GM18909 (cell line): ENCODE results near the gene ADAMTSL4.
"Not testable (repeated sequence)": the region's sequence is repeated elsewhere in the genome, so short reads cannot be mapped to it uniquely, and the experiment has no call there.

Experiments
- ATAC-seq: cut with Tn5 transposase; IDR thresholded peaks from one replicate; pipeline ENCODE4 v1.9.1; 2021; ENCODE audit warnings: mild to moderate bottlenecking; ENCODE audit not compliant: unreplicated experiment, poor library complexity

ADAMTSL4 gene

DNA sequence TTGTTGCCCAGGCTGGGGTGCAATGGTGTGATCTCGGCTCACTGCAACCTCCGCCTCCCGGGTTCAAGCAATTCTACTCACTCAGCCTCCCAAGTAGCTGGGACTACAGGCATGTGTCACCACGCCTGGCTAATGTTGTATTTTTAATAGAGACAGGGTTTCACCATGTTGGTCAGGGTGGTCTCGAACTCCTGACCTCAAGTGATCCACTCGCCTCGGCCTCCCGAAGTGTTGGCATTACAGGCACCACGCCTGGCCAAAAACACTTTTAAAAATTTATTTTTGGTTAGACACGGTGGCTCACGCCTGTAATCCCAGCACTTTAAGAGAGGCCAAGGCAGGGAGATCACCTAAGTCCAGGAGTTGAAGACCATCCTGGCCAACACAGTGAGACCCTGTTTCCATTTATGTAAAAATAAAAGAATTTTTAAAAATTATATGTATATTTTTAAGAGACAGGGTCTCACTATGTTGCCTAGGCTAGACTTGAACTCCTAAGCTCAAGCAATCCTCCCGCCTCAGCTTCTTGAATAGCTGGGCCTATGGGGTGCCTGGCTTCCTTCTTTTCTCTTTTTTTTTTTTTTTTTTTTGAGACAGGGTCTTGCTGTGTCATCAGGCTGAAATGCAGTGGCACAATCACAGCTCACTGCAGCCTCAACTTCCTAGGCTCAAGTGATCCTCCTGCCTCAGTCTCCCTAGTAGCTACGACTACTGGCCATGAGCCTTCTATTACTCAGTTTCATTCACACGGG is 16.2 kb downstream of the ADAMTSL4 start:
- not testable (repeated sequence) for ATAC-seq

DNA sequence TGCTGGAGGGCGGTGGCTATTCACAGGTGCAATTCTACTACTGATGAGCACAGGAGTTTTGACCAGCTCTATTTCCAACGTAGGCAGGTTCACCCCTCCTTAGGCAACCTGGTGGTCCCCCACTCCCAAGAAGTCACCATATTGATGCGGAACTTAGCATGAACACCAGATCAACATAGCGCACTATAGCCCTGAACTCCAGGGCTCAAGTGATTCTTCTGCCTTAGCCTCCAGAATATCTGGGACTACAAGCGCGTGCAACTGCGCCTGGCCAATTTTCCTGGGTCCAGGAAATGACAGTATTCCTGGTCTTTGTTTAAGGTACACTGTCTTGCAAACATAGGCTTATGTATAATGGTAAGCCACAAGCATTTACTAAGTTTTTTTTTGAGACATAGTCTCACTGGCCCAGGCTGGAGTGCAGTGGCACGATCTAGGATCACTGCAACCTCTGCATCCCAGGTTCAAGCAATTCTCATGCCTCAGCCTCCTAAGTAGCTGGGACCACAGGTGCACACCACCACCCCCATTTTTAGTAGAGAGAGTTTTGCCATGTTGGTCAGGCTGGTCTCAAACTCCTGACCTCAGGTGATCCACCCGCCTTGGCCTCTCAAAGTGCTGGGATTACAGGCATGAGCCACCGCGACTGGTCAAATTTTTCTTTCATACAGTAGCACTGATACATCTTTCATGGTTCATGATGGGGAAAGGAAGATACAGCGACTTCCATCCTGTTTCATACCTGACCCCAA is 17.6 kb downstream of the ADAMTSL4 start:
- no peak for ATAC-seq

DNA sequence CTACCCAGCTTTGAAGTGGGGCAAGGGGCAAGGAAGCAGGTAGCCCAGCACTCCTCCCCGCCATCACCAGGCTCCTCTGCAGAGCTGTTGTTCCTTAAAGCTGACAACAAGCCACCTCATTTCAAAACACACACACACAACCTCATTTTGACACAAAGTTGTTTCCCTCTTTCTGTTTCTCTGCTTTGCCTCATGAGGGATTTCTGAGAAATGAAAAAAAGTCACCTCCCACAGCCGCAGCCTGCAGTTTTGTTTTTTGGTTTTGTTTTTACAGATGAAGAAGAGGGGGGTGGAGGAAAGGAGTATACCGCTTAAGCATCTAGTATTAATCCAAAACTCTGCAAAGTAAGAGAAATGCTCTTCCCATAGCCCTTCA is 18.1 kb downstream of the ADAMTSL4 start:
- peak; percentile 33 for ATAC-seq

DNA sequence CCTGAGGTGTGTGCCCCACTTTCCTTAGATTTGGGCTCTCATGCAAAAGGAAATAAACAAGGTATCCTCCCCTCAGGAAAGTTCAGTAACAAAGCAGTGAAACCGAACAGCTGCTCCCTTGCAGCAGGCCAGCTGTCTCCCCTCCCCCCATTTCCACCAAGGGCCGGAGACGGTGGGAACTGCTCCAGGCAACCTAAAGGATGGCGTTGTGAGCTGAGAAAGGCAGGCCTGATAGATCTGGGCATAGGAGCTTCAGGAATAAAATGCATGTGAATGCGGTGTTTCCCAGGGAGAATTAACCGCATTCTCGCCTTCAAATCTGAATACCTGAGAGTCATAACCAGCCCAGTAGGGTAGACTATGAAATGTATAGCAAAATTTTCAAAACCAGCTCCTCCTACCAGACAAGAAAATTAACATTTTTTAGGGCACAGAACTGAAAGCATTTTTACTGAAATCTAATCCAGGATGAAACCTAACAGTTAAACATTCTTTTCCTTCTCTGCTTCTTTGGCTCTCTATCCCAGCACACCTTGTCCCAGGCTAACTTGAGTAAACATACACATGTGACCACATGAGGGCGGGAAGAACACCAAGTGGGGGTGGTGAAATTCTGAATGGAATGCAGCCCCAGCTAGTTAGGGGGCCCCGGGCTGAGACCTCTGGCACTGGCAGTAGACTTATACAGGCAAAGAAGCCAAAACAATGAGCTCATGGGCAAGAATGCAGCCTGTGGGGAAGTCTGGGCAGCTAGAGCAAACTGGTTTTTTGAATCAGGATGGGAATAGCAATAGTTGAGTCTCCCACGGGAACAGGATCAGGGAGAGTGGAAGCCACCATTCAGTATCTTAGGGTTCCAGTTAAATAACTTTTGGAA is 18.7 kb downstream of the ADAMTSL4 start:
- peak; percentile 23 for ATAC-seq

DNA sequence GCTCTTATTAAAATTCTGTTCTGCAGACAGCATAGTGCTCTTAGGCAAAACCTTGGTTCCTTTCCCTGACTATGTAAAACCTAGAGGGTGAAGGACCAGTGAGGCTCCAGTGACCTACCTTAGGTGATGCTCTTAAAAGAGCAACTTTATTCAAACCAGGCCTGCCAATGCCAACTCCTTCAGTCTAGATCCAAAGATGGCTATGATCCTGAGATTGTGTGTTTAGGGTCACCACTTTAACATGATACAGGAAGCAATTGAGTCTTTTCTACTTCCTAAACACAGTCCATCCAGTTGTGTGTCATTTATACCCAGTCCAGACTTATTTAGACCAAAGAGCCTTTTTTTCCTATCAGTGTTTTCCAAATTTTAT is 19.4 kb downstream of the ADAMTSL4 start:
- ATAC-seq = no peak

DNA sequence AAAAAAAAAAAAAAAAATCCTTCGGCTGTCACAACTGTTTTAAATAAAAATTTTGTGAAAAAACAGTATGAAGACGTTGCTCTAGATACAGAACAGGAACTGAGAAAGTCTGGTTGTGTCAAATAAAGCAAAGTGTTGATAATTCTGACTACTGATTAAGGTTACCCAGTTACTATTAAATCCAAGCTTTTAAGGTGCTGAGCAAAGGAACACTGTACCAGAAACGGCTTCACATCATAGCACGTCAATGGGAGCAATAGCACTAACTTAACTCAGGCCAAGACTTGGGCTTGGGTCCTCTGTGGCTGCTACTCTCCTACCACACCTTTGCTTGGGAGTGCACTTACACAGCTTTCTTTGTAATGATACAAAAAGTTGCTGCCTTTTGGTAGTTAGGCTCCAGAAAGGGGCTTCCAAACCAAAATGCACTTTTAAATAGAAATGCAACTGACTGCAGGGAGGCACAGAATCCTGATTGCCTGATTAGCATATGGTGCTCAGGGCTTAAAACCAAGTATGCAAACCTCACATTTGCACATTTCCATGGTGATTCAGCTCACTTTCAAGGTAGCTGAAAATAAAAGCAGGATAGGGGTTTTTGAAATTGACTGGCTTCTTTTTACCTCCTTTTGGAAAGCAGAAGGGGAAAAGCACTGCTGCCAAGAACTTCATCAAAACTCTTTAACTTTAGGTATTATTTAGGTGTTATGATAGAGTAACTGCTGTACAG is 23.9 kb downstream of the ADAMTSL4 start:
- ATAC-seq = no peak

DNA sequence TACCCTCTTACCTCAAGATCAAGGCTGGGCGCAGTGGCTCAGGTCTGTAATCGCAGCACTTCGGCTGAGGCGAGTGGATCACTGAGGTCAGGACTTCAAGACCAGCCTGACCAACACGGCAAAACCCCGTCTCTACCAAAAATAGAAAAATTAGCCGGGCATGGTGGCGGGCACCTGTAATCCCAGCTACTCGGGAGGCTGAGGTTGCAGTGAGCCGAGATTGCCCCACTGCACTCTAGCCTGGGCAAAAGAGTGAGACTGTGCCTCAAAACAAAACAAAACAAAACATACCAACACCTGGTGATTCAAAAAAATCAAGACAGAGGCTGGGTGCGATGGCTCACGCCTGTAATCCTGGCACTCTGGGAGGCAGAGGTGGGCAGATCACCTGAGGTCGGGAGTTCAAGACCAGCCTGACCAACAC is 24.5 kb downstream of the ADAMTSL4 start:
- not testable (repeated sequence) for ATAC-seq

DNA sequence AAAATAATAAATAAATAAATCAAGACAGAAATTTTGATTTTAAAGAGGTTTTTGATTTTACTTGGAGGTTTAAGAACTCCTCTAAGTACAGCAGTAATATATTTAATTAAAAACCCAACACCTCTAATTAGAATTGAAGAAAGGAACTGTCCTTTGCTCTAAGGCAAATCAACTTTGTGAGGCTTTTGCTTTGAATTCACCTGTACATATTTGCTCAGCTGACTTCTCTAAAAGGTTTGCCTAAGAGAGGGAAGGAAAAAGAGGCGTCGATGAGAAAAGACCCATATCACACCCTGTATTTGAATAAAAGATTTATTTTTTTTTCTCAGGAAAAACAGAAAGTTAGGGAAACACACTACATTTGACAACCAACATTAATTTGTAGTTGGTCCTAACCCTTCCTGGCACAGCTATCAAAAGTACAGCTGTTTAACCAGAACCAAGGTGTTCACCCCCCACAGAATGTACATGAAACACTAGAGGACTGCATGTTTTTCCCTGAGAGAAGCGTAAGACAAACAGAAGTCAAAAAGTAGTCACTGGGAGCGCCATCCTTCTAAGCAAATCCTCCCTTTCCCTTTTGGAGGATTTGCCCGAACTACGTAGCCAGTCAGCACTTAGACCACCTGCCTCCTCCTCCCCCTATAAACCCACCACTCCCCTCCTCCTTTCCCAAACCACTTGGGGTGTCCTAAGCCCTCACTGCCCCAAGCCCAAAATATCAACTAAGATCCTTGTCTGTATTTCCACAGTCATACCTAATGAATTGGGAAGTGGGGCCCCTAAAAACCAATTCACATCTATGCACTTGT is 25.3 kb downstream of the ADAMTSL4 start:
- no peak for ATAC-seq

DNA sequence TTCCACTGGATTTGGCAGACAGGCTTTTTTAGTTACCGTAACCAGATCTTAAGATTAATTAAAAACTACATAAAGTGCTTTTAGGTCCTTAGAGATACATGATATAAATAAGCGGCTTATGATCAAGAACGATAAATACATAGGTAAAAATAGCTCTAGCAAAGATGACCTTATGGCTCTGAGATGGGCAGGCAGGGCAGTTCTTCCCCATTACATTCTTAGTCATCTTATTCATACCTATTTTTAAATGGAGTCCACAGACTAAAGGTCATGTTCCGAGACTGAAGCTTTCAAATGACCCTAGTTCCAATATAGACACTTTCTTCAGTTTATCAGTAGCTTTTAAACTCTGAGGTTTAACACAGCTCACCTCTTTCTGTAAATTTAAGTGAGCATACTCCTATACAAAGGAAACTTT is 25.9 kb downstream of the ADAMTSL4 start:
- ATAC-seq = no peak

DNA sequence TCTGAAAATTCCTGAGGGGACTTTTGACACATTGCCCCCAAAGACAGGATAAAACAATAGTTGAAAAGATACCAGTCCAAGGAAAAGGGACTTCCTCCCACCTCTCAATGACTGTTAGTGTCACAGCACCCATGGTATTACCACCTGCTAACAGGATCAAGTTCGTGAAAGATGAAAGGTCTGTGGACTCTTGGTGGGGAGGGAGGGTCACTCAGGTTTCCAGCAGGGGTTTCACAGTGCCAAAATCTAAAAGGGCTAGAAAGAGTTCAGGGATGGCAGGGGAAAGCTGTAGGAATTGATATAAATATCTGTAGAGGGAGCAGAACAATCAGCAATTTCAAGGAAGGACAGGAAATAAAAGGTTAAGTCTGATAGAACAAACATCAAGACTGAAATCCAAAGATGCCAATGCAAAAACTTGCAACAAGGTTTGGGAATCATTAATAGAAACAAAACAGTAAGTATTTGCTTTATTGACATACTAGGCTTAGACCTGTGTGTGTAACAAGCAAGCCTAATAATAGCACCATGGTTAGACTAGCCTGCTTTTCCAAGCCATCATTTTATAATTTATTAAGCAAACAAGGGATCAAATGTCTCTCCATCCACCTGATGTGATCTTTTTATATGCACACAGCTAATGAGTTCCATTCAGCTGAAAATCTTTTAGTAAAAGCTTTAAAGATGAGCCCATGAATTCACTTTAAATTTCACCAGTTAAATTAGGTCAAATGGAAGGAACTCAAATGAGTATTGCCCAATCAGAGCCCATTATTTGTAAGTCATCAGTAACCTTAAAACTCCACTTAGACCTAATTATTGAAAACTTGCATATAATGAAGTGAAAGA is 26.5 kb downstream of the ADAMTSL4 start:
- no peak for ATAC-seq

DNA sequence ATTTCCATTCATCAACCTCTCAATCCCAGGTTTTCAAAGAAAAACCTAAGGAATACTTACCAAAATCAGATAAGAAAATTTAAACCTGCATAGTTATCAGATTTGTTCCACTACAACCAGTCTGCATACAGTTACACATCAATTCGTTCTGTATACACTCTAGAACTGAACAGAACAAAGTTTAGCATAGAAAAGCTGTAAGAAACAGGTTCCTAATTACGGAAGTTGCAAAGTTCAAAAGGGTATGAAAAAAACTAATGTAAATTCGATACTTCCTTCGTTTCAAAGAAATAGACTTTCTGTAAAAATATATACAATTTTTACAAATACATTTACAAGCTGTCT is 27.1 kb downstream of the ADAMTSL4 start:
- no peak for ATAC-seq

DNA sequence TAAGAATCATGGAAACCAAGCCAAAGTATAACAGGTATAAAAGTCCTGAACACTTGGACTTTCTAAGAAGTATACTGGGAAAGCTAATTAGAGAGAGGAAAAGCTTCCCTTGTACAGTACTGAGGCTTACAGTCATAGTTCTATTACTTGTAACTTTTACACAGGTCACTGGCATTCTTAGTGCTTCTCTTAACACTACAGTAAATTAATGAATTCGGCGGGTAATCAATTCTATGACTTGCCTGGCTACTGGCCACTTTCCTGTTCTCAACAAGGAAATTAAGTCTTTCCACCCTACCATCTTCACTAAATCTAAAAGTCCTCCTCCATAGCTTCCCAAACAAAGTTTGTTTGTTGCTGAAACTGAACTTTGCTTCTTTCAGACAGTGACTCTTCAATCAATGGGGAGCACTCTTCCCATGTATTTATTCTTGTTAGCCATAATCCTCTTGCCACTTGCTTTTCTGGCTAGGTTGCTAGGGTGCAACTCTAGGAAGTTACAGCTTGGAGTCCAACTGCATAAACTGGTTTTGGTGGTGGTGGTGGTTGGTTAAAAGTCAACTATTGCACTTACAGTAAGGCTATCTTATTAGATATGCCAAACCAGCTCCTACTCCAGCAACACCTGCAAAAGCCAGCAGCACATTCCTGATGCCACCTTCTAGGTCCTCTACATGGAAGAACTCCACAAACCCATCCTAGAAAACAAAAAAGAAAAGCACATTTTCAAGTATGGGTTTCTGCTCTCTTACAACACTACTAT is 27.8 kb downstream of the ADAMTSL4 start:
- no peak for ATAC-seq

DNA sequence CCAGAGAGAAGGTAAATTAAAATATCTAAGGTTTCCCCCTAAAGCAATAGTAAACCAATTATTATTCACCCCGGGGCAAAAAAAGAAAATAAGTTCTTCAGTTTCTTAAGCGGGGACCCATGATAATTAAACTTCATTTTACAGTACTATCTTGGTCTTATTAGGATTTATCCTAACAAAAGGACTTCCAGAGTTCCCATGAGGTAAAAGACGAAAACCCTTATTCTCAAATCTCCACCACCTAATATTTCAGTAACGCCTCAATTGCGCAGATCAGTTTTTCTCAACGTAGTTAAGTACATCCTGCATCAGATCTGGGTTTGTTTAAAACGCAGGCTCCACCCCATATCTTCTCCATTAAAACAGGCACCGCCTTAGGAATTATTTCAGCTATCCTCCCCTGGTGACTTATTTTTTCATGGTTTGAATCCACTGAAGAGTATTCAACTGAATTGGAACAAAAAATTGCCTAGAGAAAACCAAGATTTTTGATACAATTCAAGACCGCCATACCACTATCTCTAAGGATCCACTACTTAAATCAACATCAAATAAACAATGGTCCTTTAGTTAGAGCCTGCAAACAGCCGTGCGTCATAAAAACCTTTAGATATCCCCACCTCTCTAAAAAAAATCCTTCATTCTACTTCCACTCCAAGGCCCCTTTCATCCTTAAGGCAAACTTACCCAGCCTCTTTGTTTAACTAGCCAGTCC is 28.5 kb downstream of the ADAMTSL4 start:
- ATAC-seq = no peak

DNA sequence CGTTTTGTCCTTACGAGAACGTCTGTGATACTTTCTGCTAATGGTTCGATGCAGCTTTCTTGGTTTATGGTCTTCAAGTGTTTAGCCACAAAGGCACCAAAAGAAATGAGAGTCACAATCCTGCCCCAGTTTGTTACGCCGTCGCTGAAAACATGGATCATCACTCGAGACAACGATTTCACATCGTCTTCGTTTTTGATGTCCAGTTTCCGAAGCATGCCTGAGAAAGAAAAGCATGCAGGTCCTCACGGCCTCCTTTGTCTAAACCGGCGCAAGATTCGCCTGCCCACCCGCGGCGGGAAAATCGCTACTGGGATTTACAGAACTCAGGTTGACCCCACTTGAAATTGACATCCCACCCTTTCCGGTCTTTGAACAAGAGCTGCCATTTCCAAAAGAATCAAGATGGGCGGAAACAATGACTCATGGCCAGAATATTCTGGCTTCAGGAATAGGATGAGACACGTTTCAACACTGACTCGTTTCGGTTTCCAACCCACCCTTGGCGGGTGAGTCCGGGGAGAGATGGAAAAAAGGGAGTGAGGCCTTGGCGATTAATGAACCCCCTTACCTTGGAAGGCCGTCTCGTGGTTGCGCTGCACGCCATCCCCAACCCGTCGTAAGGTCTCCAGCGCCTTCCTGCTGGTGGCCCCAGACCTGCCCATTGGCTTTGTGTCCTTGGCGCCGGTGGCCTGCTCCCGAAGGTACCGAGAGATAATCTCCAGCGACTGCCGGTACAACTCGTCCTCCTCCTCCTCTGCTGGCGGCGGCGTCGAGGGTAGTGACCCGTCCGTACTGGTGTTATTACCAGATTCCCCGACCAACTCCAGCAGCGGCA is 29.3 kb downstream of the ADAMTSL4 start:
- no peak for ATAC-seq

DNA sequence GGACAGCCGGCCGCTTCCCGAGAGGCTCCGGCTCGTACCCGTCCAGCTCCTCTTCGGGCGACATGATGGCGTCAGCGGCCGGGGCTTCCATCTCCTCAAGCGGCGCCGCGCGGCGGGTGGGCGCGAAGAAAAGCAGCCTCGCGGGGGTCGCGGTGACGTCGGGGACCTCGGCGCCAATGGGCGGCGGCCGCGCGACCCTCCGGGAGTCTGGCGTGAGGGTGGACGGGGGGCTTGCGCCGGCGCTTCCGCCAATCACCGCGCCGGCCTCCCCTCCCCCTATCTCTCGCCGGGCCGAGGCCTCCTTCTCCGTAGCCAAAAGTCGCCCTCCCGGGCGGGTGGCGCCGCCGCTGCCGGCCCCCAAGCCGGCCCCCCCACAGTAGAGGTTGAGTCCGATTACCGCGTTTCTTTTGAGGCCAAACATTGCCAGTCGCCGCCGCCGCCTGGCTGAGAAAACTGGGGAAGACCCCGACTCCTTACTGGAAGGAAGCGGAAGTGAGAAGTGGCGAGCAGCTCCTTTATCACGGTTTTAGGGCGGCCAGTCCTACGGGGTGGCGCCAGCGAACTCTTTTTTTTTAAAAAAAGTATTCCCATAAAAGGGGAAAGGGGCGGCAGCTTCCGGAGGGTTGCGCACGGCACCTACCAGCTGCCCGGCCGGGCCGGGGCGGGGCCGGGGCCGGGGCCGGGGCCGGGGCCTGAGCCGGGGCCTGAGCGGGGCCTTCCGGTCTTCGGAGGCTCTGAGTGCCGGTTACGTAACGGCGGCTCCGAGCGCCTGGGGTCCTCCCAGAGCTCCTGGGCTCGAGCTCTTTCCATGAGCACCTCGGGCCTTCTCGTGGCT is 30.1 kb downstream of the ADAMTSL4 start, which contains the start of gene MCL1:
Gene MCL1, minus strand, starts transcription at position 501 of the 835 bp plus-strand sequence. Its CDS starts 80 bp downstream, at position 421.
- ATAC-seq = peak; percentile 94
